Anterior cingulate cortex (tissue), 58 donors: ENCODE measurements around the gene CCL16.
"Not testable (repeated sequence)": the region's sequence is repeated elsewhere in the genome, so short reads cannot be mapped to it uniquely, and the experiment has no call there.

Source experiments
- DNase-seq, 58 donors: peaks; one replicate each; lab custom pipeline; 2025; lab: John Stamatoyannopoulos, UW

The CCL16 gene, protein sequence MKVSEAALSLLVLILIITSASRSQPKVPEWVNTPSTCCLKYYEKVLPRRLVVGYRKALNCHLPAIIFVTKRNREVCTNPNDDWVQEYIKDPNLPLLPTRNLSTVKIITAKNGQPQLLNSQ

DNA sequence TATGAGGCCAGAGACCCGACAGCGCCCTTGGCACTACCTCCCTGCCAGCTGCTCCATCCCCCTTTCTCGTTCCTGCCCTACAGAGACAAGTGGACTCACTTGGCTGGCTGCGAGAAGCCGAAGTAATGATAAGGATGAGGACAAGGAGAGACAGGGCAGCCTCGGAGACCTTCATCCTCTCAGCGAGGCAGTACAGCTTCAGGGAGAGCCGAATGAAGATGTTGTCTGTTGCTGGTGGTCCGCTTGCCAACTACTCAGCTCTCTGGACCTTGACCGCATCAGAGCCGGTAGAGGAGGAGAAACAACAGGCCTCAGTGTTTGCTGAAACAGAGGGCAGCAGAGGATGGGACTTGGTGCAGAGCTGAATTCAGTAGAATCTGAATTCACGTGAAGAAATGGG, at the start of gene CCL16:
Gene CCL16, minus strand, starts transcription at position 252 of the 400 bp plus-strand sequence. Its CDS starts 77 bp downstream, at position 175.
- DNase-seq, result no peak

DNA sequence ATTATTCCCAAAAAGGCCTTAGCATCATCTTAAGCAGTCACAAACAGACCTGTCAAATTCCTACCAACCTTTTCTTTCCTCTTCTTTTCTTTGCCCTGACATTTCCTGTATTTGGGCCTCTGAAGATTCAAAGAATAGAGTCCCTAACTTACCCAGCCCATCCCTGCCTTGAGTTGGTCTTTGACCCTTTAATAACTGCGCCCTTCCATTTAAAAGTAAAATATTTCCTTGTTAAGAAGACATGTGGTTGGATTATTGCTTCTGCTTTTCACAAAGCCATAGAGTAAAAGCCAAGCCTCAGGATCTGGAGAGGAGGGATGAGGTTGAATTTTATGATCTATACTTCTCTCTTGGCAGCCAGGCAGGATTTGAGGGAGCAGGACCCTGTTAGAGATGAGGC, 49.7 kb upstream of the CCL16 start:
- no peak for DNase-seq

DNA sequence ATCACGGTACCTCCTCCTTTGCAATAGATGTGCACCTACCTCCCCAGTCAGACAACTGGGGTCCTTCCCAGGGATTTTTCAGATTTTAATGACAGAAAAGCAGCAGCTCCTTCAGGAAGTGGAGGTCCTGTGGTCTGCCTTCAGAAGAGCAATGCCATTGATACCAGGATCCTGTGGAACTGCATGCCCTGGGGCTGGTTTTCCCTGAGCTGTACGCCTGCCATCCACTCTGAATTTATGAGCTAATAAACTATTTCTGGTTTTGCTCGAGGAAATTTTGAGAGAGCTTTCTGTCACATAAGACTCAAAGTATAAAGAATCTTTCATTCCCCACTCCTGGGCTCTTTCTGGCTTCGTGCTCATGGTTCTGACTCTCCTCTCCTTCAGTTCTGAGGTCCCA, 46.5 kb upstream of the CCL16 start:
- DNase-seq, result no peak

DNA sequence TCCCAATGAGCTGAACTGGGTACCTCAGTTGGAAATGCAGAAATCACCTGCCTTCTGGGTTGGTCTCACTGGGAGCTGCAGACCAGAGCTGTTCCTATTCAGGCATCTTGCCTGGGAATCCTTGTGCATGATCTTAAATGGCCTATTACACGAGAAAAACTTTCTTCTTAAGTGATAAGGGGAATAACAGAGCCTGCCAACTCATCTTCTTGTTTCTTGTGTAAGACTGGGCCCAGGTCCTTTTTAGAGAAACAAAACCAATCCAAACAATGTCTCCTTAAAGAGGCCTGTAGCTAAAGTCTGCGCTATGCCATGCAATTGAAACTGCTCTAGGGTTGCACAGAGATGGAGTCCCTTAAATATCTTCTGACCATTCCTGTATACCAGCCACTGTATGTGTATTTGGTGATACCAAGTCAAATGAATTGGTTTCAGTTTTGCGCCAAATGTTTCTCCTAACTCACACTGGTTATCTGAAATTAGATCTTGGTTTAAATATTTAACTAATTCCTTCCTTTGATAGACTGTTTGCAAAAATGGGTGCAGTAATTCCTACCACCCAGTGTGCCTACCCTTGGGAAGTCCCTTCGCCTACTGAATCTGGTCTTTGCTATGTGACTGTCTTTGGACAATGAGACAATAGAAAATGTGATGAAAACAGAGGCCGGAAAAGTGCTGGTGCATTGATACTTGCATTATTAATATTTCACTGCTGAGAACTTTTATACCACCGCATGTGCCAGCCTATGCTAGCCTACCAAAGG, 43.0 kb upstream of the CCL16 start:
- no peak for DNase-seq

DNA sequence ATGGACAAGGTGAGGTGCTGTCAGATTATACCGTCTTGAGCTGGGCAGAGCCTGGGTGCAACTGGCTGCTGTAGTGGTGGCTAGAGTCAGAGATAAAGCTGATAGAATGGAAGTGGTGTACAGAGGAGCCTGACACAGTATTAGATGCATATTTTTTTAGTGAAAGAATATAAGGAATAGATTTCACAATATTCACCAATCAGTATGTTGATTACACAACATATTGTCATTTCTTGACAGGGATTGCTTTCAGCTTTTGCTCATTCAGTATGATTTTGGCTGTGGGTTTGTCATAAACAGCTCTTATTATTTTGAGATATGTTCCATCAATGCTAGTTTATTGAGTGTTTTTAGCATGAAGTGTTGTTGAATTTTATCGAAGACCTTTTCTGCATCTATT, 38.1 kb upstream of the CCL16 start:
- no peak for DNase-seq

DNA sequence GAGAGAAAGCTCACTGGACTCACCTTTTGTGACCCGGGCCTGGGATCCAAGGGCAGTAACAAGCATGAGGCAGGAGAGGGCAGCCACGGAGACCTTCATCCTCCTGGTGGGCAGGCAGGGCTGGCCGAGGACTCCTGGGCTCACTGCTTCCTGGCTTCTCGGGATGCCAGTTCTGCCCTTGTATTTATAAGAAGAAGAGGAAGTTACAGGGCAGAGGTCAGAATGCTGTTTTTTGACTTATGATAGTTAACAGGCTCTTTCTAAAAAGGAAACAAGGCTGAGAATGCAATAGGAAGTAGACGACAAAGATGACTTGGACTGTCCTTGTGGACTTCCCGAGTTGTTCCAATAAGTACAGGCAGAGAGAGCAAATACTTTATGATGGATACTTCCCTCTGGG, 36.5 kb upstream of the CCL16 start, which contains the start of gene CCL23:
Gene CCL23, minus strand, starts transcription at position 174 of the 400 bp plus-strand sequence. Its CDS starts 75 bp downstream, at position 99.
- no peak for DNase-seq

DNA sequence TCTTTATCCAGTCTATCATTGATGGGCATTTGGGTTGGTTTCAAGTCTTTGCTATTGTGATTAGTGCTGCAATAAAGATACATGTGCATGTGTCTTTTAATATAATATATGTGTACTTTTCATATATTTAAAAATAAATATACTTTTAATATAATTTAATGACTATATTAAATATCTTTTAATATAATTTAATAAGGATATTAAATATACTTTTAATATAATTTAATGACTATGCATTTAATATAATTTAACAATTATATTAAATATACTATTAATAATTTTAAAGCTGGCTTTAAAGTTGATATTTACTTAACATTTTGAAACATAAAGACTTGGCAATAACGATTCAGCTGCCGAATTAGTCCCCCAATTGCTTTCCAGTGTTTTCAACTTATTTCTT, 35.3 kb upstream of the CCL16 start:
- no peak for DNase-seq

DNA sequence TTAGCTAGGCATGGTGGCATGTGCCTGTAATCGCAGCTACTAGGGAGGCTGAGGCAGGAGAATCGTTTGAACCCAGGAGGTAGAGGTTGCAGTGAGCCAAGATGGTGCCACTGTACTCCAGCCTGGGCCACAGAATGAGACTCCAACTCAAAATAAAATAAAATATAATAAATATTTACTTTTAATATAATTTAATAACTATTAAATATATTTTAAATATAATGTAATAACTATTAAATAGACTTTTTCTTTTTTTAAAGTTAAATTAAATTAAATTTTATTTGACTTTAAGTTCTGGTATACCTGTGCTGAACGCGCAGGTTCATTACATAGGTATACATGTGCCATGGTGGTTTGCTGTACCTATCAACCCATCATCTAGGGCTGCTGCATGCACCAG, 34.6 kb upstream of the CCL16 start:
- not testable (repeated sequence) for DNase-seq

DNA sequence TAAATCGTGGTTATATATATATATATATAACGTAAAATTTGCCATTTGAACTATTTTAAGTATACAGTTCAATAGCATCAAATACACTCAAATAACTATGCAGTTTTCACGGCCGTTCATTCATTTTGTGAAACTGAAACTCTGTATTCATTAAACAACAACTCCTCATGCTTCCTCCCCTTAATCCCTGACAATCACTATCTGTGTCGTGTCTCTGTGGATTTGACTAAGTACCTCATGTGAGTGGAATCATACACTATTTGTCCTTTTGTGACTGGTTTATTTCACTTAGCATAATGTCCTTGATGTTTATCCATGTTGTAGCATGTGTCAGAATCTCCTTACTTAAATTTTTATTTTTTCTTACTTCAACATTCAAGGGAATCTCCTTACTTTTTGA, 33.6 kb upstream of the CCL16 start:
- DNase-seq, result no peak

DNA sequence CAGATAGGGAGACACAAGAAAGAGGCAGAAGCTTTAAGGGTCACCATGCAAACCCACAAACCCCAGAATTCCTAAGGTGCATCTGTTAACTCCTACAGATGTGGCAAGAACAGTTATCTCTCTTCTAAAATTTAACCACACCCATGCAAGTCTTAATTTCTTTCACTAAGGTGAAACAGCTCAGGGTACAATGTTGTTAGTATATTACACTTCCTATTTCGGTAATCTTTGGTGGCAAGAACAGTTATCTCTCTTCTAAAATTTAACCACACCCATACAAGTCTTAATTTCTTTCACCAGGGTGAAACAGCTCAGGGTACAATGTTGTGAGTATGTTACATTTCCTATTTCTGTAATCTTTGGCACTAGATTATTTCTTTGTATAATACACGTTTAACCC, 29.9 kb upstream of the CCL16 start:
- DNase-seq, result no peak

DNA sequence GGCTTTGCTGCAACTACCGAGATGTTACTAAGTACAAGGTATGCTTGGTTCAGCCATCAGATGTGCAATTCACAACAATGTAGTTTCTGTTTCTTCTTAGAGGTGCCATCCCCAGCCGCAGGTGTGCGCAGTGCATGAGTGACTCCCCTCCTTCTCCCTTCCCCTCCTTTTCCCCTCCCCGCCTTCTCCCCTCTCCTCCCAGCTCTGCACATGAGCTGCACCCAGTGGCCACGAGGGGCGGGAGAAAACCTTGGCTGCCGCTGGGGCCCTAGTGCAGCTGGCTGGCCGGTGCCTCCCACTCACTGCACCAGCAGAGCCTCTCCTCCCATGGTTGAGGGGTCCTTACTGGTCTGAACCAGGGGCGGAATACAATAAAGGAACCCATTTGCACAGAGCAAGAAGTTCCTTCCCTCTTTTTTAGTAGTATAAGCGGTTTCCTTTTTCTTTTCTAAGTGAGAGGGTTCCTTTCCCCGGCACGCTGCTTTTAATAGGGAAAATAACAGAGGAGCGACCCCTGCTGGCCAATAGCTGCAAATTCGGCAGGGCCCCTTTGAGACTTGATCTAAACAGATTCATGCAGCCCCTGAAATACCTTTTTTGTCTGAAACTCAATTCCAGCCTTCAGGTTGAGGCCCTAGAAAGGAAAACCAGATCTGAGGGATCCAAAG, 27.8 kb upstream of the CCL16 start:
- DNase-seq, result no peak

DNA sequence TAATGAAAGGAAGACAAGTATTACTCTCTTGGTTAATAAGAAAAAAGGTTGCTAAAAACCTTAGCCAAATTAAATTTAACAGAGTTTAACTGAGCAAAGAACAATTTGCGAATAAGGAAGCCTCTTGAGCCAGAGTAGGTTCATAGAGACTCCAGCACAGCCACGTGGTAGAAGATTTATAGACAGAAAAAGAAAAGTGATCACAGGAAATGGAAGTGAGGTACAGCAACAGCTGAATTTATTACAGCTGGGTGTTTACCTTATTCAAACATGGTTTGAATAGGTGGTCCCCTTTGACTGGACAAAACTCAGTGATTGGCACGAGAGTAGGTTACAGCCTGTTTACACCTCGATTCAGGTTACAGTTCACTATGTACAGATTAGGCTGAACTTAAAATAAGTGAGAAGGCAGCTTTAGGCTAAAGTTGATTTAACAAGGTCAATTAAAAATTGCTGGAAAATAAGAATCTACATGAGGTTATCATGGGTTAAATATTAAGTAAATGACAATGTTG, 23.4 kb upstream of the CCL16 start:
- no peak for DNase-seq

DNA sequence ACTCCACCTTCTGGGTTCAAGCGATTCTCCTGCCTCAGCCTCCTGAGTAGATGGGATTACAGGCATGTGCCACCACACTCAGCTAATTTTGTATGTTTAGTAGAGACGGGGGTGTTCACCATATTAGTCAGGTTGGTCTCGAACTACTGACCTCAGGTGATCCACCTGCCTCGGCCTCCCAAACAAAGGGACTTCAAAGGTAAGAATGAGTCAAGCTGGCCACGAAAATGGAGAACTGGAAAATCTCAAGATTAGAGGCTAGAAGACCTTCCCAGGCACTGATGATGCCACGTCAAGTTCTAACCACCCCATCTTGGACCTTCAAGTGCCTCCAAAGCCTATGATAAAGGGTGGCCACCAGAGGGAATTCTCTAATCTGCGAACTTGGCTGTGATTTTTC, 21.3 kb upstream of the CCL16 start:
- no peak for DNase-seq

DNA sequence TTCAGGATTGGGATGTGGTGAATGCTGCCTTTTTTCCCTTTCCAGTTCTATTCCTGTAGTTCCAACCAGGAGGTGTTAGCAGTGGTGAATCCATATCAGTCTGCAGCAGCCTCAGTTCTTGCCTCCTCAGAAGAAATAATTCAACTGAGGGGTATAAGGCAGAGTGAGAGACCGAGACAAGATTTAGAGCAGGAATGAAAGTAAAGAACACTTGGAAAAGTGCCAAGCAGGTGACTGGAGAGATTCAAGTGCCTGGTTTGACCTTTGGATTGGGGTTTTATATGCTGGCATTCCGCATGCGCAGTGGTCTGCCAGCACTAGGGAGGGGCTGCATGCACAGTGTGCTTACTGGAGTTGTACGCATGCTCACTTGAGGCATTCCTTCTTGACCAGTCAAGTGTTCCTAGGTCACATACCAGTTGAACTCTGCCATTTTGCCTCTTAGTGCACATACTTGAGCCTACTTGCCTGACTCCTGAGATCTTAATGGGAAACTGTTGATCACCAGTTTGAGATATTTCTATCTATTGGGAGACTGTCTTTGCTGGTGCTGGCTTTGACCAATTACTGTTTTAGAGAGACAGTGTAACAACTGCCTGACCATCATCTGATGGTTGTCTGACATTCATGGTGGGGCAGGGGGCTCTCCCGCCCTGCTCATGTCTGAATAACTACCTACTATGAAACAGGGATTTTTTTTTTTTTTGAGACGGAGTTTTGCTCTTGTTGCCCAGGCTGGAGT, 20.7 kb upstream of the CCL16 start:
- DNase-seq, result no peak

DNA sequence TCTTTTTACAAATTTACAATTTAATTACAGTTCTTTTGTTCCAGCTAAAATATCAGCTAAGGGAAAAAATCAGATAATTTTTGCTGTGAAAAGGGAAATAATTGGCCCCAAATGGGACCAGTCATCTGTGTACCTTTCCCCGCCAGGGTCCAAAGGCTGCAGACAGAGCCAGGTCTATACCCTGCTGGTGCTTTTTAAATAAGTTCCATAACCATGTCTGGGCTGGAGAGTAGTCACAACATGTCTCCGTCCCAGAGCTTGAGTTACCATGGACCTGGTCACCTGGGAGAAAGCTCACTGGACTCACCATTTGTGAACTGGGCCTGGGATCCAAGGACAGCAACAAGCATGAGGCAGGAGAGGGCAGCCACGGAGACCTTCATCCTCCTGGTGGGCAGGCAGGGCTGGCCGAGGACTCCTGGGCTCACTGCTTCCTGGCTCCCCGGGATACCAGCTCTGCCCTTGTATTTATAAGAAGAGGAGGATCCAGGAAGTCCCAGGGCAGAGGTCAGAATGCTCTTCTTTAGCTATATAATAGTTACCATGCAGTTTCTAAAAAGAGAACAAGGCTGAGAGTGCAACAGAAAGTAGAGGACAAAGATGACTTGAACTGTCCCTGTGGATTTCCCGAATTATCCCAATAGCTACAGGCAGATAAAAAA, 19.9 kb upstream of the CCL16 start, which contains the start of gene CCL15:
Gene CCL15, minus strand, starts transcription at position 444 of the 662 bp plus-strand sequence. Its CDS starts 61 bp downstream, at position 383.
- DNase-seq, result no peak

DNA sequence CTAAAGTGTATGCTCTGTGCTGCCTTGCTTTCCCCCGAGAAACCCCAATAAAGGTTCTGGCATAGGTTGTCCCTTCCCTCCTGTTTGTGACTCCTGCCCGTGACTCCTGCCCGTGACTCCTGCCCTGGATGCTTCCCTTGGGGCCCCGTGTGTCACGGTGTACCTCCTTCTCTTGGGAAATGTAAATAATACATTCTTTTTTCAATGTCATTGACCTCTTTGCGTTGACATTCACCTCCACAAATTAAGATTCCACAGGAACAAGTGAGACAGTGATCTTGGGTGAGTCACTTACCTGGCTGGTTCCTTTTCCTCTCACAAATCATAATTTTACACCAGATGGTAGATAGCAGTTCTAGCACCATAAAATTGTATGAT, 19.4 kb upstream of the CCL16 start:
- DNase-seq, result no peak

DNA sequence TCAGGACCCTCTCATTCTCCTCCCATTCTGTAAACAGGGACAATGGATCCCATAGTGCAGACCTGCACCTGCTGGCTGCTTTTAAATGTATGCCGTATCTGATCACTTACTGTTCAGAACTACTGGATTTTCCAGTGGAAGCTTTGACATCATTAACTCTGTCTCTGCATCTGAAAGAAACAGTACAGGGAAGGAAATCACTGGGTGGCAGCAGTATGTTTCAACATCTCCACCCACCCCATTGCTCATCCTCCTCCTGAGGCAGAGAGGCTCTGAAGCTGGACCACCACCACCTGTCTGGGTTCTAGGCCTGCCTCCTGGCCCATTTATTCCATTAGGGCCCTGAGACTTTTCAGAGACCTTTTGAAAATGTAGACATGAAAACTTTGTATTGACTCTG, 17.5 kb upstream of the CCL16 start:
- no peak for DNase-seq

DNA sequence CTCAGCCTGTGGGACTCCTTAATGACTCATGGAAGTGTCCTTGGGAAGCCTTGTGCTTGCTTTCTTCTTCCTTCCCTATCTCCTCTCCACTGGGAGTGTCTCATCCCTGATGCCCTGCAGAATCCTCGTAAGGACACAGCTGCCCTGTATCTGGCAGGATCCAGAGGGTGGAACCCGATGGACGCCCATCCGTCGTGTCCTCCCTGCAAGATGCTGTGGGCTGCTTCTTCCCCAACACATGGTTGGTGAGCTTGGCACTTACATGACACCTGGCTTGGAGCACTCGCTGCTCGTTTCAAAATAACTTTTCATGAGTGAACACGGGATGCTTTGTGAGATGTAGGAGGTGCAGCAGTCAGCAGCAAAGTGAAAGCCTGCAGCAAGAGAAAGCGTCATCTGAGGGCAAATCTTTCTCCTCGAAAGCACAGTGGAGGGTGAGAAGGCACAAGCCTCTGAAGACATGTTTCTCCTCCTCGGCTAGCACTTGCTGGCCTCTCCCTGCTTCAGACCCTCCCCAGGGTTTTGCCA, 16.8 kb upstream of the CCL16 start:
- no peak for DNase-seq

DNA sequence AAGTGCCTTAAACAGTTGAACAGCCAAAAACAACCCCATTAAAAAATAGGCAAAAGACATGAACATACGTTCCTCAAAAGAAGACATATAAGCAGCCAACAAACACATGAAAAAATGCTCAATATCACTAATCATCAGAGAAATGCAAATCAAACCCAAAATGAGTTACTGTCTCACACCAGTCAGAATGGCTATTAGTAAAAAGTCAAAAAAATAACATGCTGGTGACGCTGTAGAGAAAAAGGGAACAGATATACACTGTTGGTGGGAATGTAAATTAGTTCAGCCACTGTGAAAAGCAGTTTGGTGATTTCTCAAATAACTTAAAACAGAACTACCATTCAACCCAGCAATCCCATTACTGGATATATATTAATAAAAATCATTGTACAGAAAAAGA, 14.0 kb upstream of the CCL16 start:
- not testable (repeated sequence) for DNase-seq

DNA sequence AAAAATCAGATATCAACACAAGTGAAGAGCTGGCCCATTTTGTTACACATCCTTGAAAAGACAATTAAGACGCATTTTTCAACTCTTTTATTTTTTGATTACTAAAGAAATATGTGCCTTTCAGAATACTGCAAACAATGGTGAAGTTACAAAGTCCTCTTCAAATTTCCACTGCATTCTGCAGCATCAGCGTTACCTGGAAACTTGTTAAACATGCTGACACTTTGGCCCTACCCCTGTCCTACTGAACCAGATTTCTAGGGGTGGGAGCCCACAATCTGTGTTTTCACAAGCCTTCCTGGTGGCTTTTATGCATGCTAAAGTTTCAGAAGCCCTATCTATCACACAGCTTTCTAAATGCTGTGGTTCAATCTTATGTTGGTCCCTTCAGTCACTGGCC, 9.8 kb upstream of the CCL16 start:
- DNase-seq, result no peak
